ENCODE data around the gene NFS1.

The NFS1 gene

GRCh38 chr20:35644806-35645205 lies 54.3 kb downstream of the NFS1 start:
- DNase-seq (ENCODE audit: extremely low read depth in 1 of 2, low read depth in 1 of 2), result no peak

GRCh38 chr20:35643045-35643444 lies 56.1 kb downstream of the NFS1 start:
- DNase-seq (ENCODE audit: extremely low read depth in 1 of 2, low read depth in 1 of 2), result no peak

- no peak for DNase-seq (ENCODE audit: extremely low read depth in 1 of 2, low read depth in 1 of 2)
These were observed 57.4 kb downstream of the NFS1 start for GRCh38 chr20:35641743-35642142.

- DNase-seq (ENCODE audit: extremely low read depth in 1 of 2, low read depth in 1 of 2), result no peak
These were observed 58.4 kb downstream of the NFS1 start for GRCh38 chr20:35640724-35641123.

- DNase-seq (ENCODE audit: extremely low read depth in 1 of 2, low read depth in 1 of 2), result no peak
These were observed 60.4 kb downstream of the NFS1 start for GRCh38 chr20:35638751-35639150.

GRCh38 chr20:35637276-35637675 lies 61.9 kb downstream of the NFS1 start:
- DNase-seq (ENCODE audit: extremely low read depth in 1 of 2, low read depth in 1 of 2), result no peak

- DNase-seq (ENCODE audit: extremely low read depth in 1 of 2, low read depth in 1 of 2), result no peak
These were observed 63.1 kb downstream of the NFS1 start for GRCh38 chr20:35636095-35636494.

- DNase-seq (ENCODE audit: extremely low read depth in 1 of 2, low read depth in 1 of 2), result no peak
These were observed 63.5 kb downstream of the NFS1 start for GRCh38 chr20:35635652-35636051.

- DNase-seq (ENCODE audit: extremely low read depth in 1 of 2, low read depth in 1 of 2), result no peak
These were observed 66.5 kb downstream of the NFS1 start for GRCh38 chr20:35632539-35633115.

- DNase-seq (ENCODE audit: extremely low read depth in 1 of 2, low read depth in 1 of 2), result no peak
These were observed 68.5 kb downstream of the NFS1 start for GRCh38 chr20:35630636-35631035.

- no peak for DNase-seq (ENCODE audit: extremely low read depth in 1 of 2, low read depth in 1 of 2)
These were observed 69.6 kb downstream of the NFS1 start for GRCh38 chr20:35629427-35630145.

- DNase-seq (ENCODE audit: extremely low read depth in 1 of 2, low read depth in 1 of 2), result no peak
These were observed 72.0 kb downstream of the NFS1 start for GRCh38 chr20:35627121-35627520.

GRCh38 chr20:35626386-35627001 lies 72.7 kb downstream of the NFS1 start:
- DNase-seq (ENCODE audit: extremely low read depth in 1 of 2, low read depth in 1 of 2), result no peak

GRCh38 chr20:35625584-35626385 lies 73.4 kb downstream of the NFS1 start:
- DNase-seq (ENCODE audit: extremely low read depth in 1 of 2, low read depth in 1 of 2), result no peak

GRCh38 chr20:35621560-35621946 lies 77.6 kb downstream of the NFS1 start:
- no peak for DNase-seq (ENCODE audit: extremely low read depth in 1 of 2, low read depth in 1 of 2)

- no peak for DNase-seq (ENCODE audit: extremely low read depth in 1 of 2, low read depth in 1 of 2)
These were observed 78.2 kb downstream of the NFS1 start for GRCh38 chr20:35620818-35621559.

- peak in 1 of 2 donors; percentile 58 for DNase-seq (ENCODE audit: extremely low read depth in 1 of 2, low read depth in 1 of 2)
These were observed 79.7 kb downstream of the NFS1 start for GRCh38 chr20:35619196-35620095.

- DNase-seq (ENCODE audit: extremely low read depth in 1 of 2, low read depth in 1 of 2), result no peak
These were observed 80.7 kb downstream of the NFS1 start for GRCh38 chr20:35618263-35619131.
